ENCODE data around the gene RAB14.

RAB14 gene

DNA sequence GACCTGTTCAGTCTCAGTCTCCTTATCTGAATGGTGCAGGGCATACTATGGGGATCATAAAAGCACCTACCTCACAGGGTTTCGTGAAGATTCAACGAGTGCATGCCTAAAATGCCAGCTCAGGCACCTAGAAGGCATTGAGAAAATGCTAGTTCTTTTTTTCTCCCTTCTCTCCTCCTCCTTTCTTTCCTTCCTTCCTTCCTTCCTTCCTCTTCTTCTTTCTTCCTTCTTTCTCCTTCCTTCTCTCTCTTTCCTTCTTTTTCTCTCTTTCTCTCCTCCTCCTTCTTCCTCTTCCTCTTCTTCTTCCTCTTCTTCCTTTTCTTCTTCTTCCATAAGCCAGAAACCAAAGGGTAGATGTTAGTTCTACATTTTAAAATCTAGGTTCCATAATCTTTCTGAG, 12.3 kb upstream of the RAB14 start:
- no peak overlapping the region for H2AFZ ChIP-seq (ENCODE audit: low read depth, low read length)
- H3K4me2 ChIP-seq (ENCODE audit: low read length): no peak overlapping the region
- no peaks in the 10 kb centered on the region for H3K79me2 ChIP-seq (ENCODE audit: low read length)
- no peak overlapping the region for H3K4me3 ChIP-seq (ENCODE audit: low read length)
- H3K27me3 ChIP-seq (ENCODE audit: low read depth, low read length): no peaks in the 10 kb centered on the region
- no peak overlapping the region for H3K27ac ChIP-seq (ENCODE audit: low read length)
- peaks cover 18% of the 10 kb centered on the region for H3K4me1 ChIP-seq (ENCODE audit: low read length)
- H3K9me3 ChIP-seq (ENCODE audit: insufficient read depth, low read length): no peaks in the 10 kb centered on the region
- TF ChIP-seq, protein P1, sequence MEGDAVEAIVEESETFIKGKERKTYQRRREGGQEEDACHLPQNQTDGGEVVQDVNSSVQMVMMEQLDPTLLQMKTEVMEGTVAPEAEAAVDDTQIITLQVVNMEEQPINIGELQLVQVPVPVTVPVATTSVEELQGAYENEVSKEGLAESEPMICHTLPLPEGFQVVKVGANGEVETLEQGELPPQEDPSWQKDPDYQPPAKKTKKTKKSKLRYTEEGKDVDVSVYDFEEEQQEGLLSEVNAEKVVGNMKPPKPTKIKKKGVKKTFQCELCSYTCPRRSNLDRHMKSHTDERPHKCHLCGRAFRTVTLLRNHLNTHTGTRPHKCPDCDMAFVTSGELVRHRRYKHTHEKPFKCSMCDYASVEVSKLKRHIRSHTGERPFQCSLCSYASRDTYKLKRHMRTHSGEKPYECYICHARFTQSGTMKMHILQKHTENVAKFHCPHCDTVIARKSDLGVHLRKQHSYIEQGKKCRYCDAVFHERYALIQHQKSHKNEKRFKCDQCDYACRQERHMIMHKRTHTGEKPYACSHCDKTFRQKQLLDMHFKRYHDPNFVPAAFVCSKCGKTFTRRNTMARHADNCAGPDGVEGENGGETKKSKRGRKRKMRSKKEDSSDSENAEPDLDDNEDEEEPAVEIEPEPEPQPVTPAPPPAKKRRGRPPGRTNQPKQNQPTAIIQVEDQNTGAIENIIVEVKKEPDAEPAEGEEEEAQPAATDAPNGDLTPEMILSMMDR (IDR thresholded peaks at IDR 0.05; ENCODE audit: low read depth, low read length): no peak
- TF ChIP-seq EZH2phosphoT487 (IDR thresholded peaks at IDR 0.05; ENCODE audit: low read depth): no peak
- no peaks in the 10 kb centered on the region for H4K20me1 ChIP-seq (ENCODE audit: insufficient read depth, low read length)
- no peaks in the 10 kb centered on the region for H3K36me3 ChIP-seq (replicated peaks; ENCODE audit: low read depth, low read length)
- H3K9ac ChIP-seq (ENCODE audit: low read length): no peak overlapping the region

DNA sequence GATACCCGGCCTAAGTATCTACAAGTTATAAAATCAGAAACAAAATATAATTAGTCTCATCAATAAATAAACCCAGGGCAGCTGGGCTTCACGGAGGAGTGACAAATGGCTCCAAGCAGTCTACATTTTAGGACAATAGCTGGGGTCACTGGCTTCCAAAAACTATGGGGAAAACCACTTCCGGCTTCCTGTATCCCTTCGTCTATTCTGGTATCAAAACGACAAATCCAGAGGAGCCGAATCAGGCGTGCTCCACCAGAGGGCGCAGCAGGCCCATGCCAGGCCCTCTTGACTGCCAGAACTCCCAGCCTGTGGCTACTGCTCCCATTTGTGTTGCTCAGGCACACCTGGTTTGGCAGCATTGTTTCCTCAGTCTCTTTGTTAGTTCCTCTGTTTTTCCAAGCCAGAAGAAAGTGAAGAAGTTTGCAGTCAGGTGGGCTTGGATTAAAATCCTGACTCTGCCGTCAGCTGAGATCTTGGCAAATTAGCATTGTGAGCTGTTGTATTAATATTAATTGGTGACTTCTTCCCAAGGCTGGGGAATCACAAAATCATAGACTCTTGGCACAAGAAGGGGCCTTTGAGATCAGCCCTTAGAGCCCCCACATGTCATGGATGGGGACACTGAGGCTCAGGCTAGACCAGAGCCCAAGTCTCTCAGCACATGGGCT, 11.6 kb upstream of the RAB14 start:
- Histone ChIP-seq H2AFZ (ENCODE audit: low read depth, low read length) (peak overlapping the region; percentile 88), H3K27ac (ENCODE audit: low read length) (no peak overlapping the region), H3K4me3 (ENCODE audit: low read length) (no peak overlapping the region), H3K4me2 (ENCODE audit: low read length) (peak overlapping the region; percentile 51), H3K4me1 (ENCODE audit: low read length) (peaks cover 12% of the 10 kb centered on the region), H3K9ac (ENCODE audit: low read length) (peak overlapping the region; percentile 5; the same call in 1 of the 2 replicates), H3K27me3 (ENCODE audit: low read depth, low read length) (no peaks in the 10 kb centered on the region), H3K9me3 (ENCODE audit: insufficient read depth, low read length) (no peaks in the 10 kb centered on the region), H4K20me1 (ENCODE audit: insufficient read depth, low read length) (no peaks in the 10 kb centered on the region), H3K79me2 (ENCODE audit: low read length) (no peaks in the 10 kb centered on the region), H3K36me3 (replicated peaks; ENCODE audit: low read depth, low read length) (no peaks in the 10 kb centered on the region)
- no peak for TF ChIP-seq EZH2phosphoT487 (IDR thresholded peaks at IDR 0.05; ENCODE audit: low read depth)
- TF ChIP-seq, protein P1 (IDR thresholded peaks at IDR 0.05; ENCODE audit: low read depth, low read length): peak; percentile 95

DNA sequence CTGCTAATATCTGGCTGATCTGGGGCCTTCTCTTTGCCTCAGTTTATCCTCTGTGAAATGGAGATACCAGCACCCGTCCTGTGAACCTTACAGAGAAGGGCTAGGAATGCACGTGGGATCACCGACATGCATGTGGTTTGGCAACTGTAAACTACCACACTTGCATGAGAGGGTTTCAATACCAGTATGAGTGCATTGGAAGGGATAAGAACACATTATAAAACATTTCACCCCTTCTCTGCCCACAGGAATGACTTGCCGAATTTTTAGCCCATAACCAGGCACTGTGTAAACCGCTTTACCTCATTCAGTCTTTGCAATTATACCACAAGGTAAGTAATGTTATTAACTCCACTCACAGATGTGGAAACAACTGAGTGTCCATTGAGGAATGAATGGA, 8.9 kb upstream of the RAB14 start:
- Histone ChIP-seq H3K36me3 (replicated peaks; ENCODE audit: low read depth, low read length) (no peaks in the 10 kb centered on the region), H3K4me3 (ENCODE audit: low read length) (no peak overlapping the region), H3K27me3 (ENCODE audit: low read depth, low read length) (no peaks in the 10 kb centered on the region), H3K79me2 (ENCODE audit: low read length) (no peaks in the 10 kb centered on the region), H3K9me3 (ENCODE audit: insufficient read depth, low read length) (no peaks in the 10 kb centered on the region), H3K4me2 (ENCODE audit: low read length) (no peak overlapping the region), H3K4me1 (ENCODE audit: low read length) (peaks cover 28% of the 10 kb centered on the region), H3K27ac (ENCODE audit: low read length) (no peak overlapping the region), H3K9ac (ENCODE audit: low read length) (no peak overlapping the region), H4K20me1 (ENCODE audit: insufficient read depth, low read length) (no peaks in the 10 kb centered on the region), H2AFZ (ENCODE audit: low read depth, low read length) (no peak overlapping the region)
- TF ChIP-seq, protein P1 (IDR thresholded peaks at IDR 0.05; ENCODE audit: low read depth, low read length): no peak
- TF ChIP-seq EZH2phosphoT487 (IDR thresholded peaks at IDR 0.05; ENCODE audit: low read depth): no peak

DNA sequence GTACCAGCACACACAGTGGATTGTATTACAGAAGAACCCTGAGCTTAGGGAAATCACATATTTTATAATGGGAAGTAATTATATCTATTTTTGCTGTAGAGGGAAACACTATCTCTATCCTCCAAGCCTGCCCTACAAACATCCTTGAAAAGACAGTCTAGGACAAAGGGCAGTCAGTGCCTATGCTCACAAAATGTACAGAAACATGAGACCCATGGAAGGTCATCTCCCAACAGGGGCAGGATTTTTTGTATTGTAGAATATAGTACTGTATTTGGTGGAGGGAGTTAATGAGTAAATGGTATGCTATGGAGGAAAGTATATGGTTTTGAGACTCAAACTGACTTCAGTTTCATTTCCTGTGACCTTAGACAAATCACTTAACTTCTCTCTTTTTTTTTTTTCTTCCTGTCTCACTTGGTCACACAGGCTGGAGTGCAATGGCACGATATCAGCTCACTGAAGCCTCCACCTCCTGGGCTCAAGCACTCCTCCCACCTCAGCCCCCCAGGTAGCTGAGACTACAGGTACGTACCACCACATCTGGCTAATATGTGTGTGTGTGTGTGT, 5.8 kb upstream of the RAB14 start:
- Histone ChIP-seq H4K20me1 (ENCODE audit: insufficient read depth, low read length) (no peaks in the 10 kb centered on the region), H3K79me2 (ENCODE audit: low read length) (peaks cover under 1% of the 10 kb centered on the region; the same call in 1 of the 2 replicates), H3K27me3 (ENCODE audit: low read depth, low read length) (no peaks in the 10 kb centered on the region), H2AFZ (ENCODE audit: low read depth, low read length) (peak overlapping the region; percentile 25; the same call in 1 of the 2 replicates), H3K36me3 (replicated peaks; ENCODE audit: low read depth, low read length) (no peaks in the 10 kb centered on the region), H3K4me2 (ENCODE audit: low read length) (peak overlapping the region; percentile 72), H3K4me3 (ENCODE audit: low read length) (peak overlapping the region; percentile 53), H3K4me1 (ENCODE audit: low read length) (peaks cover 23% of the 10 kb centered on the region), H3K9me3 (ENCODE audit: insufficient read depth, low read length) (no peaks in the 10 kb centered on the region), H3K9ac (ENCODE audit: low read length) (peak overlapping the region; percentile 2; the same call in 1 of the 2 replicates), H3K27ac (ENCODE audit: low read length) (peak overlapping the region; percentile 61)
- no peak for TF ChIP-seq EZH2phosphoT487 (IDR thresholded peaks at IDR 0.05; ENCODE audit: low read depth)
- TF ChIP-seq, protein P1 (IDR thresholded peaks at IDR 0.05; ENCODE audit: low read depth, low read length): no peak

All from OCI-LY3 (cell line).